ENCODE measurements around the gene PGC.

PGC gene

GRCh38 chr6:41730531-41731436 is 16.4 kb downstream of the PGC start:
- no peak for DNase-seq (ENCODE audit: low spot score)

- DNase-seq (ENCODE audit: low spot score): no peak
Measured at GRCh38 chr6:41729624-41730023, 17.6 kb downstream of the PGC start.

- DNase-seq (ENCODE audit: low spot score): no peak
Measured at GRCh38 chr6:41728954-41729353, 18.2 kb downstream of the PGC start.

GRCh38 chr6:41728073-41728936 is 18.9 kb downstream of the PGC start:
- no peak for DNase-seq (ENCODE audit: low spot score)

GRCh38 chr6:41727705-41728072 is 19.5 kb downstream of the PGC start:
- no peak for DNase-seq (ENCODE audit: low spot score)

GRCh38 chr6:41726876-41727275 is 20.3 kb downstream of the PGC start:
- no peak for DNase-seq (ENCODE audit: low spot score)

GRCh38 chr6:41724586-41725501 is 22.4 kb downstream of the PGC start:
- DNase-seq (ENCODE audit: low spot score): no peak

- no peak for DNase-seq (ENCODE audit: low spot score)
Measured at GRCh38 chr6:41724228-41724580, 23.0 kb downstream of the PGC start.

- DNase-seq (ENCODE audit: low spot score): no peak
Measured at GRCh38 chr6:41723530-41724227, 23.5 kb downstream of the PGC start.

GRCh38 chr6:41722969-41723529 is 24.1 kb downstream of the PGC start:
- DNase-seq (ENCODE audit: low spot score): no peak

GRCh38 chr6:41721414-41721813 is 25.8 kb downstream of the PGC start:
- DNase-seq (ENCODE audit: low spot score): no peak

GRCh38 chr6:41720783-41721182 is 26.4 kb downstream of the PGC start:
- DNase-seq (ENCODE audit: low spot score): no peak

- DNase-seq (ENCODE audit: low spot score): no peak
Measured at GRCh38 chr6:41720262-41720620, 27.0 kb downstream of the PGC start.

GRCh38 chr6:41719436-41720261 is 27.5 kb downstream of the PGC start:
- no peak for DNase-seq (ENCODE audit: low spot score)

GRCh38 chr6:41718828-41719227 is 28.4 kb downstream of the PGC start:
- DNase-seq (ENCODE audit: low spot score): no peak

GRCh38 chr6:41717392-41717736 is 29.8 kb downstream of the PGC start:
- no peak for DNase-seq (ENCODE audit: low spot score)

GRCh38 chr6:41716516-41717391 is 30.4 kb downstream of the PGC start:
- DNase-seq (ENCODE audit: low spot score): no peak

- DNase-seq (ENCODE audit: low spot score): no peak
Measured at GRCh38 chr6:41715795-41716515, 31.2 kb downstream of the PGC start.
